ENCODE measurements around the gene EFNB1. TPM values are rescaled to one million over a fixed set of nuclear protein-coding genes. Genes with fewer than 3 reads are reported as not detected.

Gene EFNB1
- total and polyA plus RNA-seq, 2 donors (not counting 1 experiment from before 2014, with no cell fraction given) = 1.5 to 3.2 TPM

- no peak overlapping the region for H3K9ac ChIP-seq (ENCODE audit: low read length)
- no peak overlapping the region for H3K4me3 Mint-ChIP-seq
These were observed 4.0 kb downstream of the EFNB1 start for GRCh38 chrX:68832516-68833447.

More at GRCh38 chrX:68832516-68833447, 4.0 kb downstream of the EFNB1 start:
- ChIA-PET POLR2A (interaction anchor here (0.6 kb wide), 1 partner anchor 158 kb away, joined by 7 read pairs; no protein-coding TSS in a partner anchor), CTCF (no interaction called here)
- no peaks in the 10 kb centered on the region for H3K36me3 ChIP-seq (replicated peaks in 1 of 2; ENCODE audit: control extremely low read depth in 1 of 2, control insufficient read depth in 1 of 2, extremely low read depth in 1 of 2, insufficient read depth in 2 of 2, low read length in 1 of 2)
- H3K4me1 Mint-ChIP-seq = peaks cover 28% of the 10 kb centered on the region
- intact Hi-C loops (cut with micrococcal nuclease) = no loop called here
- H3K4me1 ChIP-seq (ENCODE audit: control insufficient read depth in 2 of 2, insufficient read depth in 2 of 2, low read length in 2 of 2) = peaks cover 12 to 32% of the 10 kb centered on the region in 2 donors
- ATAC-seq (ENCODE audit: low read depth) (no peak), DNase-seq (no peak)
- peaks cover 8% of the 10 kb centered on the region for H4K20me1 ChIP-seq (ENCODE audit: control insufficient read depth, insufficient read depth, low read length, poor library complexity, severe bottlenecking)
- no peak overlapping the region for H2AFZ ChIP-seq (ENCODE audit: insufficient read depth, low read depth, low read length, poor library complexity, severe bottlenecking)
- H3K27me3 Mint-ChIP-seq = no peaks in the 10 kb centered on the region
- H3K79me2 ChIP-seq (ENCODE audit: control insufficient read depth, insufficient read depth, low read length) = no peaks in the 10 kb centered on the region
- H3K4me3 ChIP-seq (ENCODE audit: control extremely low read depth in 1 of 5, extremely low read depth in 1 of 5, insufficient read depth in 1 of 5, low read depth in 2 of 5, low read length in 4 of 5) = no peak overlapping the region
- H3K27ac Mint-ChIP-seq = no peak overlapping the region
- H3K27ac ChIP-seq (ENCODE audit: low read length in 2 of 2) = no peak overlapping the region
- no peaks in the 10 kb centered on the region for H3K9me3 ChIP-seq (ENCODE audit: control extremely low read depth in 1 of 3, control insufficient read depth in 2 of 3, insufficient read depth in 1 of 3, low read length in 2 of 3)
- TF ChIP-seq CTCF (IDR thresholded peaks at IDR 0.05) = no peak
- TF ChIP-seq EZH2 (IDR thresholded peaks at IDR 0.05; ENCODE audit: borderline replicate concordance, insufficient read depth, low read depth, low read length, poor library complexity, severe bottlenecking) = no peak
- H3K4me2 ChIP-seq (replicated peaks; ENCODE audit: low read depth, low read length, poor library complexity, severe bottlenecking) = no peak overlapping the region
- peaks cover 0 to 11% (median 4%) of the 10 kb centered on the region in 4 experiments for H3K27me3 ChIP-seq (replicated peaks in 1 of 4; ENCODE audit: control extremely low read depth in 1 of 4, control insufficient read depth in 3 of 4, insufficient read depth in 4 of 4, low read length in 3 of 4)
- H3K9me3 Mint-ChIP-seq (ENCODE audit: insufficient read depth) = no peaks in the 10 kb centered on the region
- WGBS (ENCODE audit: insufficient coverage) = 80% methylated on average over 3 of the region's 12 CpGs
